Aorta (tissue), 5 donors: ENCODE data around the gene CBY1. TPM values are rescaled to one million over a fixed set of nuclear protein-coding genes. Genes with fewer than 3 reads are reported as not detected.

Experiments used
- ATAC-seq: fragments of 200-7000 bp; cut with Tn5 transposase; one replicate; pipeline ENCODE4 v1.9.1; 2022; ENCODE audit warnings: moderate library complexity; ENCODE audit not compliant: low FRiP score
- DNase-seq, 2 donors: peaks; one replicate each; pipeline ENCODE4 v3.0.0-alpha.2; 2020
- H3K27ac ChIP-seq, 2 donors: one replicate each; pipeline ENCODE4 v1.5.1; 2013; ENCODE audit warnings: low read length in 2 of 2, mild to moderate bottlenecking in 2 of 2, moderate library complexity in 2 of 2, control low read depth in 1 of 2, inconsistent platforms in 1 of 2, low read depth in 1 of 2
- H3K27me3 ChIP-seq, 2 donors: one replicate each; pipeline ENCODE4 v1.6.1; 2013; ENCODE audit warnings: control low read depth in 1 of 2, low read length in 1 of 2, mild to moderate bottlenecking in 1 of 2, moderate library complexity in 1 of 2; ENCODE audit not compliant: insufficient read depth in 2 of 2, control insufficient read depth in 1 of 2
- H3K36me3 ChIP-seq, 2 donors: one replicate each; pipeline ENCODE4 v1.6.1; 2013; ENCODE audit warnings: control low read depth in 1 of 2, low read length in 1 of 2, mild to moderate bottlenecking in 1 of 2; ENCODE audit not compliant: insufficient read depth in 2 of 2, control insufficient read depth in 1 of 2
- H3K4me1 ChIP-seq, 2 donors: one replicate each; pipeline ENCODE4 v1.6.1; 2013; ENCODE audit warnings: low read length in 2 of 2, control low read depth in 1 of 2, mild to moderate bottlenecking in 1 of 2, moderate library complexity in 1 of 2; ENCODE audit not compliant: insufficient read depth in 2 of 2, control insufficient read depth in 1 of 2
- H3K4me3 ChIP-seq, 2 donors: one replicate each; pipeline ENCODE4 v1.5.1; 2013; ENCODE audit warnings: low read length in 2 of 2, control low read depth in 1 of 2, mild to moderate bottlenecking in 1 of 2
- H3K9me3 ChIP-seq: one replicate; pipeline ENCODE4 v1.6.1; 2013; ENCODE audit warnings: mild to moderate bottlenecking, low read length; ENCODE audit not compliant: control insufficient read depth
- WGBS, 2 donors: extraction: QIAGEN DNeasy Blood & Tissue Kit; methylation state at CpG; one replicate each; pipeline ENCODE4 v1.1.7; 2013; 5-methylcytosine and 5-hydroxymethylcytosine counted together
- intact Hi-C, 2 donors: fragments of 100-400 bp; cut with DNase I; formaldehyde crosslinking; loops; one replicate each; pipeline versions ENCODE4 v1.14.2 to v1.15.0; 2022
- polyA plus RNA-seq, 2 donors: library from polyadenylated mRNA; stranded (reverse); fragments of 200-250 nt; gene quantifications; one replicate each; pipeline ENCODE4 v1.2.3, GENCODE V29; 2013
- total RNA-seq, 2 donors: library from RNA; stranded (reverse); fragmentation: NEBNext Ultra II Directional; extraction: Animal tissue kit (Norgen Biotek cat#: 25700); gene quantifications; one replicate each; pipeline ENCODE4 v1.2.1, GENCODE V29; 2021
- donor health status: healthy with polysubstance abuse.
- donor health status: Bipolar disorder and iron deficiency.
- donor health status: DM: no; HTN: no; CAD: no.
- donor health status: DM: no; HTN: no; CAD: no.
- donor health status: DM: yes; HTN: yes; CAD: no.

CBY1 gene
- total and polyA plus RNA-seq, 4 donors, result 24.0 to 66.5 (median 49.9) TPM

DNA sequence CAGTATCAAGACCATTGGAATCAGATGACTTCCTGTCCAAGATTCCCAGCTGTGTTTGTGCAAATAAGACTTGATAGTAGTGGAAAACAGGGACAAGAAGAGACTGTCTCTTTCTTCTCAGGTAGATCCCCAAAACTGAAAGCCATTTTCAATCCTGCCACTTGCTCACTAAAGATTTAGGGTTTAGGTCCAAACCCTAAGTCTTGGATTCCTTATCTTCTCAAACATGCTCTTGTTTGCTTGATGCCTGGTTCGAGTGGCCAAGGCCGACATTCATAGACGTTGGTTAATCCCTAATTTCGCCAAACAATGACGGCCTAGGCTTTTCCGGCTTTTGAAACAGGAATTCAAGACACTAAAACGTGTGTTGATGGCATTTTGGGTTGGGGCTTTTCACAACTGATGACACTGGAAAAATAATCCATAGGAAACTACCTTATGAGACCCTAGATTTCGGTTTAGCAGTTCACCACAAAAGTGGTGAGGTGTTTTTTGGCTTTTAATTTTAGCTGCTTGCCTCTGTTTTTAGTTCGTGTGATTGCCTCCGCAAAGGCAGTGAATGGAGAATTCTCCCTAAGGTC is 48.3 kb downstream of the CBY1 start:
- H3K4me1 ChIP-seq, result peaks cover 0 to 8% of the 10 kb centered on the region in 2 donors
- H3K27me3 ChIP-seq, result no peaks in the 10 kb centered on the region
- H3K27ac ChIP-seq, result peak overlapping the region in 1 of 2 donors; percentile 50
- H3K4me3 ChIP-seq, result no peak overlapping the region
- H3K9me3 ChIP-seq, result no peaks in the 10 kb centered on the region
- intact Hi-C loops, result loop anchor here in 1 of 2 donors (1.0 to 2.0 kb wide), 2 partner anchors 14 to 50 kb away; partner anchors contain the start of gene SUN2
- no peaks in the 10 kb centered on the region for H3K36me3 ChIP-seq
- DNase-seq, result no peak
- 15% methylated on average over 10 of the region's 10 CpGs for WGBS, 2 donors
- ATAC-seq, result no peak

DNA sequence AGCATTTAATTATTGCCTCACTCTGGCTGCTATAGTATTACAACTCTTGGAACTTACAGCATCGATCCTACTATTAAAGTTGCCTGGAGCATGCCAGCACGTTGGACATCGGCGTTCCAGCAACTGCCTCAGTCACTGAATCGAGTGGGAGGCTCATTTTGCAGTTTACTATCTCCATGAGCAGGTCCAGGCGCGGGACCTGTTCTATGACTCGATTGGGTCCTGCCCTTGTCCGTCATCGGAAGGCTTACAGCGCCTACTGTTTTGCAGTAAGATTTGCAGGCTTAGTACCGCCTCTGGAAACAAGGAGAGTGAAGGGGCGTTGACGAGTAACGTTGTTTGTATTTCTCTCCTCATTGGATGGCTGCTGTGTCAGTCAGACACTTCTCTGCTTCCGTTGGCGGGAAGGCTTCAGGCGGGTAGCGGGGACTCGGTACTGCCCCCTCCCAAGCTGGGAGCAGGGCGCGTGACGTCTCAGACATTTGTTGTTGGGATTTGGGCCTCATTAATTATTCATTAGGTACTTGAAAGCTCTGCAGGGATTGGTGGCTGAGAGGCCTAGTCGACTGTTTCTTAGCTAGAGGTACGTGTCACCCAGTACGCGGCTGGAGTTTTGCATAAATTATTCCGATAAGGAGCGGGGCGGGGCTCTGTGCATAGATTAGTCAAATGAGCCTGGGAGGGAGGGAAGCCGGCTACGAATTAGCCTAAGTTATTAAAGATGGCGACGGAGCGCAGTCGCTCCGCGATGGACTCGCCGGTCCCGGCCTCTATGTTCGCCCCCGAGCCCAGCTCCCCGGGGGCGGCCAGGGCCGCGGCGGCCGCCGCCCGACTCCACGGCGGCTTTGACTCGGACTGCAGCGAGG is 49.0 kb downstream of the CBY1 start, which contains the start of gene GTPBP1:
Gene GTPBP1, plus strand, starts transcription at position 710 of the 866 bp plus-strand sequence. Its CDS starts 12 bp downstream, at position 722.
- intact Hi-C loops, result loop anchor here in 1 of 2 donors (1.0 to 2.0 kb wide), 2 partner anchors 13 to 49 kb away; partner anchors contain the start of gene SUN2
- no peaks in the 10 kb centered on the region for H3K27me3 ChIP-seq
- H3K27ac ChIP-seq, result peak within 1 kb of the TSS; percentile 87 to 91
- ATAC-seq (peak; percentile 95), DNase-seq (peak; percentile 97 to 99)
- H3K9me3 ChIP-seq, result no peaks in the 10 kb centered on the region
- WGBS, 2 donors, result 0% methylated on average over 55 of the region's 55 CpGs
- H3K4me3 ChIP-seq, result peak within 1 kb of the TSS; percentile 94
- peaks cover 0 to 8% of the 10 kb centered on the region in 2 donors for H3K4me1 ChIP-seq
- H3K36me3 ChIP-seq, result no peaks in the 10 kb centered on the region

DNA sequence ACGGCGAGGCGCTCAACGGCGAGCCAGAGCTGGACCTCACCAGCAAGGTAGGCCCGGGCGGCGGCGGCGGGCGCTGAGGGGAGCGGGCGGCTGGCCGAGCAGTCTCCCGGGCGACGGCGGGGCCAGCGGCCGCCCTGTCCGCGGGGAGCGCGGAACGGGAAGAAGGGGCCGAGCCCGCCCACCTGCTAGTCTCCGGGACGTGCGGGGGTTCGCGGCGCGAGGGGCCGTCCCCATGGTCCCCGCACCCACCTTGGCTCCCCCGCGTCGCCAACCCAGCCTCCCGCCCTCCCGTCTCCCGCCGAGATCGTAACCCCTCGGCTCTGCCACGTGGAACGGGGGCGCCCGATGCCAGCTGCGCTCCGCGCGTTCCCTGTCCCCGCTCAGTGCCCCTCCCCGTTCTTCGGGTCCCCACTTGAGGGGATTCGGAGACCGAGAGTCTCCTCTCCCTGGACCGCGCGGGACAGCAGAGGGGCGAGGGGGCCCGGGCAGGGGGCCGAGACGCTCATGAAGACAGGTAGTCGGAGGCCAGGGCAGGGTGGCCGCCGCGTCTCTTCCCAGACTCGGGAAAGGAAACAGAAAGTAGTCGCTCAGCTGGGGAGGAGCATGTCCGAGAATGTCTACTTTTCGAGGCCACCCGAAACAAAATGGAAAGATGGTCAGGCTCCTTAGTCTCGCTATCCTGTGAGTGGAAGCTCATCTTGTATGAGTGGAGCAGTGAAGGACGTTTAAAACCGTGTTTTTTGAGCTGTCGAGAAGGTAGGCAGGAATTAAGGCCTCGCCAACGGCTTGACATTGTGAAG is 49.9 kb downstream of the CBY1 start:
- Histone ChIP-seq H3K36me3 (no peaks in the 10 kb centered on the region), H3K9me3 (no peaks in the 10 kb centered on the region), H3K27me3 (no peaks in the 10 kb centered on the region), H3K4me1 (peaks cover 0 to 8% of the 10 kb centered on the region in 2 donors), H3K27ac (peak overlapping the region; percentile 87 to 91), H3K4me3 (peak overlapping the region; percentile 94)
- DNase-seq (peak; percentile 70 to 86), ATAC-seq (peak; percentile 31)
- intact Hi-C loops, result no loop called here
- 0% methylated on average over 46 to 80 of the region's 80 CpGs for WGBS, 2 donors

DNA sequence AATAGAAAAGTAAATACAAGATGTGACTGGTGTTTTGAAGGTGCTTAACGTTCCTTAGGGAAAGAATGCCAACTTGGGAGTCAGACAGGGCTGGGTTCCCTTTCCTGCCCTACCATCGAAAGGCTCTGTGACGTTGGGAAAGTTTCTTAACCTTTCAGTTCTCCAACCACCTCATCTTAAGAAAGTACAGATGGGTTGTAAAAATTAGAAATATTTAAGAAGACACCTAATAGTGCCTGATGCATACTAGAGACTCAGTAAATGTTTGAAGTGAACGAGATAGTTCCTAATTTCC is 50.4 kb downstream of the CBY1 start:
- H3K27ac ChIP-seq, result no peak overlapping the region
- 1% methylated on average over 4 of the region's 4 CpGs for WGBS, 2 donors
- H3K27me3 ChIP-seq, result no peaks in the 10 kb centered on the region
- DNase-seq (no peak), ATAC-seq (no peak)
- peaks cover 0 to 8% of the 10 kb centered on the region in 2 donors for H3K4me1 ChIP-seq
- H3K36me3 ChIP-seq, result no peaks in the 10 kb centered on the region
- H3K9me3 ChIP-seq, result no peaks in the 10 kb centered on the region
- intact Hi-C loops, result no loop called here
- H3K4me3 ChIP-seq, result peak overlapping the region; percentile 94

DNA sequence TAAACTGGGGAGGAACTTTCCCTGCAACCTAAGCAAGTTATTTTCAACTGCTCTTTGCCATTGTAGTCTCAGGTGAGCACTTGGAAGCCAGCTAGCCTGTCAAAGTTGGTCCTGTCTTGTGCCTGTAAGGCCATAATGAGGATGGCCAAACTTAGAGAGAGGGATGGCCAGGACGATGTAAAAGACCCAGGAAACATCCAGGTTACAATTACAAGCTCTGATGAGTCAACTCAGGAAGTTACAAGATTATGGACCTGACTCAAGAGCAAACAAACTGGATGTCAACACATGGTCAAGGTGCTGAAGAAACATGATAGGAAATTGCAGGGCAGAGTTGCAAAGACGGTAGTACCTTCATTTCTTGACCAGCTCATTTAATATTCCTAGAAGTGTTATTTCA is 50.9 kb downstream of the CBY1 start:
- H3K9me3 ChIP-seq, result no peaks in the 10 kb centered on the region
- no peak overlapping the region for H3K27ac ChIP-seq
- no peaks in the 10 kb centered on the region for H3K36me3 ChIP-seq
- WGBS, 2 donors, result 51 to 55% methylated on average over 2 of the region's 2 CpGs
- H3K27me3 ChIP-seq, result no peaks in the 10 kb centered on the region
- DNase-seq (no peak), ATAC-seq (no peak)
- H3K4me1 ChIP-seq, result peaks cover 0 to 8% of the 10 kb centered on the region in 2 donors
- intact Hi-C loops, result no loop called here
- peak overlapping the region; percentile 94 for H3K4me3 ChIP-seq

DNA sequence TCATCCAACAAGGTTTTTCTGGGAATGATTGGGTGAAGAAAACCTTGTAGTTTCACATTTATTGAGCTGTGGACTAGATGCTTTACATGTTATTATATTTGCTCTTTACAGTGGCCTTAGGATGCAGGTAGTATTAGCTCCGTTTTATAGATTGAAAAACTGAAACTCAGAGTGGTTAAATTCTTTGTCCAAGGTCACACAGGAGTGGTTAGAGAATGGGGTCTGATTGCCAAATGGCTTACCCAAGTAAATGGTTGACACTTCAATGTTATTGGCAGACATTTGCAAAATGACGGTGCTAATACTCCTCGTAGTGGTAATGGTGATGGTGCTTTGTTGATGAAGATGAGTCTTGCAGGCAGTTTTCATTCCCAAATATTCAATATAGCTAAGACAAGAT is 51.5 kb downstream of the CBY1 start:
- 81 to 82% methylated on average over 3 of the region's 3 CpGs for WGBS, 2 donors
- ATAC-seq (no peak), DNase-seq (no peak)
- H3K27me3 ChIP-seq, result no peaks in the 10 kb centered on the region
- intact Hi-C loops, result no loop called here
- no peaks in the 10 kb centered on the region for H3K36me3 ChIP-seq
- H3K4me3 ChIP-seq, result no peak overlapping the region
- no peak overlapping the region for H3K27ac ChIP-seq
- H3K4me1 ChIP-seq, result peaks cover 0 to 8% of the 10 kb centered on the region in 2 donors
- no peaks in the 10 kb centered on the region for H3K9me3 ChIP-seq

DNA sequence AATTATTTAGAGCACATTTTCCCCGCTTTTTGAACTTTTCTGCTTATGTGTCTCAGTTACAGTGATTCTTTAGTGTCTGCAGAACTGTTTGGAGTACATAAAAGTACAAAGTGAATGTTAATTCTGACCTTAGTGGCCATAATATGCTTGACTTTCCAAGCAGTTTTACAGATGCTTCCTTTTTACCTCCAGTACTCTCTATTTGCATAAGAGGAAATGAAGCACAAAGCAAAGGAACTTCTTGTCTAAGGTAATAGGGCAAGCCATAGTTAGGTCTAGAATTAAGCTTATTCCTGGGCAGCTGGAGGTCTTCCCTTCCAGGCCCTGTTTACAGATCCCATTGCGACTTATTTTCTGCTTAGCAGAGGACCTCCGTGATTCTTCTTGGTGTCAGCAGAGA is 52.9 kb downstream of the CBY1 start:
- peaks cover 0 to 8% of the 10 kb centered on the region in 2 donors for H3K4me1 ChIP-seq
- no peak overlapping the region for H3K27ac ChIP-seq
- ATAC-seq (no peak), DNase-seq (no peak)
- H3K9me3 ChIP-seq, result no peaks in the 10 kb centered on the region
- 79 to 87% methylated on average over 3 of the region's 3 CpGs for WGBS, 2 donors
- no peaks in the 10 kb centered on the region for H3K36me3 ChIP-seq
- intact Hi-C loops, result no loop called here
- no peaks in the 10 kb centered on the region for H3K27me3 ChIP-seq
- H3K4me3 ChIP-seq, result no peak overlapping the region

DNA sequence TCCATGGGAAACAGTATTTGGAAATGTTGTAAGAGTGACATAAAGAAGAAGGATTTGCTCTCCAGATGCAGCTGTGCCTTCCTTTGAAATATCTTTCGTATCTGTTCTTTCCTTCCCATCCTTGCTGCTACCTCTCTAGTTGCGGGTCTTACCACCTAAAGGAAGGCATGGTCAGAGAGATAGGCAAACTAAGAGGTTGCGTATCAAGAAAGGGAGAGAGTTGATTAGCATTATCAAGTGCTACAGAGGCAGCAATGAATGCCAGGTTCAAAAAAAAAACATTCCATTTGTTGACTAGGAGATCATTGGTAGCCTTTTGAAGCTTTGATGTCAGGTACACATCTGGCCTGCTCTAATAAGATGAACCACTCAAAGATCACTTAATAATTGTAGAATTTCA is 53.9 kb downstream of the CBY1 start:
- Histone ChIP-seq H3K4me1 (peaks cover 0 to 8% of the 10 kb centered on the region in 2 donors), H3K36me3 (no peaks in the 10 kb centered on the region), H3K27me3 (no peaks in the 10 kb centered on the region), H3K4me3 (no peak overlapping the region), H3K9me3 (no peaks in the 10 kb centered on the region), H3K27ac (no peak overlapping the region)
- 90 to 97% methylated on average over 3 of the region's 3 CpGs for WGBS, 2 donors
- intact Hi-C loops, result no loop called here
- DNase-seq (no peak), ATAC-seq (no peak)
